GM19099 (cell line): ENCODE measurements around the gene TRIM62.

ENCODE experiments used
- POLR2A ChIP-seq: IDR thresholded peaks from 3 replicates; pipeline ENCODE4 v1.6.1; 2011; ENCODE audit warnings: low read depth; ENCODE audit not compliant: insufficient read length; ENCODE audit errors: extremely low read depth

The TRIM62 gene

DNA sequence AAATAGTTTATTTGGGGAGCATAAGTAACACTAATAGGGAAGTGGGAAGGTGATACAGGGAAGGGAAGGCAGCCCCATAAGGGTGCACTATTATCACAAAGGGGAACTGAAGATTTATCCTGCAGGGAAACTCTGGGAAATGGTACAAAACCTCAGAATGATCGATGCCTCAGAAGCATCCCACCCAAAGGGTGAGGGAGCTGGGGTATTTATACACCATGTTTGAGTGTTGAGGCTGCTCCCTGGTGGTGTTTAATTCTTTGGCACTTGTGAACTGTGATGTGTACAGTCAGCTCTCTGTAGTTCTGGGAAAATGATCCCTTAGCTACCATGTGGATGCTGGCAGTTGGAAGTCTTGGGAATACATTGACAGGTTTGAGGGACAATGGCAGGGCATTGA, 5.1 kb upstream of the TRIM62 start:
- no peak for TF ChIP-seq POLR2A

DNA sequence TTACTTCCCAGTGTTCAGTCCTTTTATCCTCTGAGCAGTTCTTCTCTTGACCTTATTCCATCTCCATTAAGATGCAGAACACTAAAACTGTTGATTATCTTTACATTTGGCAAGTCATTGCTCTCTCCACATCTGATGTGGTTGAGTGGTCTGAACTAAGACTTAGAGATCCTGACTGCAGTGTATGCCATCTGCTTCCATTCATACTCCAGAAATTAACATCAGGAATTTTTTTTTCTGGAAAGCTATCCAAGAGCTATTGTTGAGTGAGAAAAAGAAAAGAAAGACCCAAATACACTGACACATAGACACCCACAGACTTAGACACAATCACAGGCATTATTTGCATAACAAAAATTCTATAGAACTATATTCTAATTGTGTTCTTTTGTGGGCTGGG, 3.7 kb upstream of the TRIM62 start:
- TF ChIP-seq POLR2A, result no peak

DNA sequence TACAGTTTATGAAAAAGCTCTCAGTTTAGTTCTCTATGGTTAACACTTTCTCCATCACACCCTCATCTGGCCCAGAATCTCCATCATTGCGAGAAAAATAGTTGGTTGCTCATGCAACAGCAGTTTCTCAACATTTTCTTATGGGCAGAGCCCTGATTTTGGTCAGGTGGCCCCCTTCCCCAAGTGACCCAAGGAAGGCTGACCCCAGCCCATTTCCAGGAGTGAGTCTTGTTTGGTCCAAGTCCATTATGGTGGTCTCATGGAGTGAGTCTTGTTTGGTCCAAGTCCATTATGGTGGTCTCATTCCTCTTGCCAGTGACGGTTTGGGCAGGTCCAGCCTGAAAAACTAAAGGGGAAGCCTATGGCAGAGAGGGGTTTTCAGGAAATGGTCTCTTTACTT, 1.5 kb upstream of the TRIM62 start:
- no peak for TF ChIP-seq POLR2A

DNA sequence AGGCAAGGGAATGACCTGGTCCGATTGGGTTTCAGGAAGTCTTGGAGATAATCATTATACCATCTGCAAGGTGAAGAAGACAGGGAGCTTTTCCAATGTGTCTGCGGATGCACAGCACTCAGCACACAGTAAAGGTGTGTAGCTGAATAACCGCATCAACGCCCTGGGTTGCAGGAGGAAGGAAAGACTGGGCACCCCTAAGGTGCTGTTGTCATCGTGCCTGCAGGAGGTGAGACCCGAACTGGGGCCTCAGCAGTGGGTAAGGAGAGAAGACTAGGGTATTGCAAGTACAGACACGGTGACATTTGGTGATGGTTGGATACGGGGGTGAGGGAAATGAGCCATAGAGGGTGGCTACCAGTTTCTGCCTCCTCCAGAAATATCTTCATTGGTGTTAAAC, 1.1 kb upstream of the TRIM62 start:
- TF ChIP-seq POLR2A, result no peak

DNA sequence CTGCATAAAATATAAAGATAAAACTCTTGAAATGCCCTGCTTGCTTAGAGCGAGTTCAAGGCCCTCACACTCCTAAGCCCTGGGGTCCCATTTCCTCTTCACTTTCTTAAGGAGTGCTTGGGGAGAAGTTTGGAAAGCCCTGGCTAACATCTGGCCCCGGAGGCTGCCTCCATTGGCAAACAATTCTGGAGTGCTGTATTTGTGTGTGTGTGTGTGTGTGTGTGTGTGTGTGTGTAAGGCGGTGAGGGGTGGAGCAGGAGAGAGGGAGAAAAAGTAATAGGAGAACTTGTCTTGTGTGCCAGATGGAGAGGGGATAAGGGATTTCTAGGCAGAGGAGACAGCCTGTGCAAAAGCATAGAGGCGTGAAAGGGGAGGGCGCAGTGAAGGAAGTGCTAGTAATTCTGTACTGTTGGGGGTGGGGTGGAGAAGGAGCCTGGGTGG, 578 bp upstream of the TRIM62 start:
- TF ChIP-seq POLR2A, result no peak

GRCh38 chr1:33180911-33181890, 642 bp downstream of the TRIM62 start:
- no peak for TF ChIP-seq POLR2A

GRCh38 chr1:33180226-33180910, 1.5 kb downstream of the TRIM62 start:
- no peak for TF ChIP-seq POLR2A

- no peak for TF ChIP-seq POLR2A
Observed at GRCh38 chr1:33178836-33179439, 2.9 kb downstream of the TRIM62 start.

DNA sequence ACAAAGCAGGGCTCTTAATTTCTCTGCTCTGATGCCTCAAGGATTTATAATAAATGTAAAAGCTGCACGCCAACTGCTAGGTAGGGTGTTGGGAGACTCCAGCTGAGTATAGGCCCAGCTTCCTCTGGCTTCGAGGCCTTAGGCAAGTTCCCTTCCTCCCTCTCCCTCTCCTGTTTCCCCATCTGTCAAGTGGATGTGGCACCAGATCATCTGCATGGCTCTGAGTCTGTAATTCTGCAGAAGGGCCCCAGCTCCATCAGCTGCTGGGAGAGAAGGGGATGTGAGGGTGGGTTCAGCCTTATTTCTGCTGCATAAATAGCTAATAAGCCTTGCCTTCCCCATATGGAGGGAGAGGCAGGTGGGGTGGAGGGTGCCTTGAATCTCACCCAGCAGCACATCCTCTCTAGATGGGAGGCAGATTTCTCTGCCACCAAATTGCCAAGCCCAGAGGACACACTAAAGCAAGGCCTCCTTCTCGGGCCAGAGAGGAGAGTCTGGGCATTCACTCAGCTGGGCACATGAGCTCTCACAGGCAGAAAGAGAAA, 3.8 kb downstream of the TRIM62 start:
- TF ChIP-seq POLR2A, result no peak

GRCh38 chr1:33176887-33177286, 5.0 kb downstream of the TRIM62 start:
- TF ChIP-seq POLR2A, result no peak

- no peak for TF ChIP-seq POLR2A
Observed at GRCh38 chr1:33176362-33176850, 5.4 kb downstream of the TRIM62 start.

- TF ChIP-seq POLR2A, result no peak
Observed at GRCh38 chr1:33175865-33176264, 6.0 kb downstream of the TRIM62 start.

- no peak for TF ChIP-seq POLR2A
Observed at GRCh38 chr1:33173091-33173490, 8.8 kb downstream of the TRIM62 start.

GRCh38 chr1:33171977-33172813, 9.6 kb downstream of the TRIM62 start:
- no peak for TF ChIP-seq POLR2A
